NOMO-1 (cell line): ENCODE data around the gene NFRKB.

ENCODE experiments used
- DNase-seq, 2 experiments: peaks; one replicate each; lab custom pipeline; 2025; ENCODE audit not compliant: unreplicated experiment in 2 of 2; lab: John Stamatoyannopoulos, UW

Gene NFRKB

GRCh38 chr11:129846508-129847335 is 48.7 kb downstream of the NFRKB start:
- DNase-seq = peak; percentile 67 to 74
